Spleen (tissue), 11 donors: Measurements from ENCODE around the gene DGUOK. TPM values are rescaled to one million over a fixed set of nuclear protein-coding genes. Genes with fewer than 3 reads are reported as not detected.

Experiments used
- DNase-seq: peaks from one replicate; pipeline ENCODE4 v3.0.0-alpha.2; 2020
- H3K27ac ChIP-seq, 8 donors: fragments of 200-600 bp; sonication (generic) in 7 of 8; 1 replicate in 4 of 8; 2 replicates in 4 of 8; pipeline versions ENCODE4 v1.5.0 to v1.8.0; 2016 to 2021; ENCODE audit warnings: inconsistent platforms in 4 of 8, mild to moderate bottlenecking in 4 of 8, moderate library complexity in 1 of 8
- H3K27me3 ChIP-seq, 7 donors: fragments of 200-600 bp; sonication (generic) in 6 of 7; replicated peaks in 1 of 7; 1 replicate in 4 of 7; 2 replicates in 3 of 7; pipeline versions ENCODE4 v1.5.0 to v1.8.0; 2016 to 2021; ENCODE audit warnings: inconsistent platforms in 3 of 7, mild to moderate bottlenecking in 1 of 7
- H3K36me3 ChIP-seq, 6 donors: fragments of 200-600 bp; sonication (generic) in 5 of 6; 1 replicate in 4 of 6; 2 replicates in 2 of 6; pipeline versions ENCODE4 v1.5.0 to v1.8.0; 2016 to 2021; ENCODE audit warnings: inconsistent platforms in 2 of 6
- H3K4me1 ChIP-seq, 6 donors: fragments of 200-600 bp; sonication (generic) in 5 of 6; 1 replicate in 3 of 6; 2 replicates in 3 of 6; pipeline versions ENCODE4 v1.5.0 to v1.8.0; 2016 to 2021; ENCODE audit warnings: inconsistent platforms in 3 of 6
- H3K4me3 ChIP-seq, 8 donors: fragments of 200-600 bp; sonication (generic) in 7 of 8; 1 replicate in 4 of 8; 2 replicates in 4 of 8; pipeline versions ENCODE4 v1.5.0 to v1.8.0; 2016 to 2021; ENCODE audit warnings: inconsistent platforms in 4 of 8, mild to moderate bottlenecking in 4 of 8, moderate library complexity in 2 of 8
- H3K9me3 ChIP-seq, 8 donors: fragments of 200-600 bp; sonication (generic) in 7 of 8; 1 replicate in 4 of 8; 2 replicates in 4 of 8; pipeline versions ENCODE4 v1.5.0 to v1.8.0; 2016 to 2021; ENCODE audit warnings: inconsistent platforms in 4 of 8
- CTCF ChIP-seq, 11 experiments: fragments of 200-600 bp in 7 of 11; fragments of 450-650 bp in 4 of 11; sonication (generic) in 4 of 11; IDR thresholded peaks in 8 of 11; conservative IDR thresholded peaks in 3 of 11; 1 replicate in 7 of 11; 2 replicates in 4 of 11; pipeline versions ENCODE4 v1.4.0 to v1.8.0; 2016 to 2021; ENCODE audit warnings: antibody characterized with exemption in 11 of 11, inconsistent platforms in 4 of 11, mild to moderate bottlenecking in 1 of 11
- POLR2A ChIP-seq, 3 donors: fragments of 450-650 bp; IDR thresholded peaks; one replicate each; pipeline ENCODE4 v1.5.1; 2017; ENCODE audit warnings: antibody characterized with exemption in 3 of 3, mild to moderate bottlenecking in 1 of 3
- POLR2AphosphoS5 ChIP-seq, 3 donors: sonication (generic); formaldehyde crosslinking; IDR thresholded peaks; one replicate each; pipeline ENCODE4 v1.5.1; 2017; ENCODE audit warnings: antibody characterized with exemption in 3 of 3
- WGBS, 5 donors: extraction: QIAGEN DNeasy Blood & Tissue Kit in 3 of 5; methylation state at CpG; one replicate each; pipeline versions ENCODE4 v1.1.5 to v1.1.7; 2013 to 2018; 5-methylcytosine and 5-hydroxymethylcytosine counted together
- intact Hi-C: fragments of 100-400 bp; cut with DNase I; formaldehyde crosslinking; loops from one replicate; pipeline ENCODE4 v1.15.0; 2023; ENCODE audit warnings: low total_unique reads
- polyA plus RNA-seq, 3 donors: library from polyadenylated mRNA; stranded (reverse); fragments of 200-250 nt; gene quantifications; one replicate each; pipeline ENCODE4 v1.2.1, GENCODE V29; 2013
- total RNA-seq, 7 donors: library from RNA; depleted of rRNA in 3 of 7; stranded (reverse); fragments of >200 nt in 3 of 7; fragmentation: NEBNext Ultra II Directional in 4 of 7; extraction: Animal tissue kit (Norgen Biotek cat#: 25700) in 4 of 7; gene quantifications; one replicate each; pipeline versions ENCODE4 v1.1.0 to v1.2.1, GENCODE V29; 2016 to 2021
- donor health status: healthy with polysubstance abuse.
- donor health status: DM: no; HTN: no; CAD: no; lungs with moderate emphysema.
- donor health status: DM: no; HTN: no; CAD: no.
- donor health status: Bipolar disorder and iron deficiency.
- donor health status: healthy.
- donor health status: DM: no; HTN: no; CAD: no.
- donor health status: DM: yes; HTN: yes; CAD: no.

DGUOK gene
- total and polyA plus RNA-seq, 10 donors, result 41.3 to 120 (median 57.1) TPM

- DNase-seq, result no peak
- no peak for TF ChIP-seq CTCF (IDR thresholded peaks at IDR 0.05 in 8 of 11, conservative IDR thresholded peaks at IDR 0.05 in 3 of 11)
- no peak for TF ChIP-seq POLR2AphosphoS5 (IDR thresholded peaks at IDR 0.05)
- TF ChIP-seq POLR2A (IDR thresholded peaks at IDR 0.05), result no peak
- no peak overlapping the region for H3K27ac ChIP-seq
- no peaks in the 10 kb centered on the region for H3K27me3 ChIP-seq
- 76 to 85% (median 82%) methylated on average over 4 of the region's 4 CpGs for WGBS, 5 donors
- peaks cover 9 to 98% (median 46%) of the 10 kb centered on the region in 6 donors for H3K4me1 ChIP-seq
- H3K36me3 ChIP-seq, result peaks cover 0 to 35% (median 0%) of the 10 kb centered on the region in 6 donors
- no peak overlapping the region for H3K4me3 ChIP-seq
- intact Hi-C loops, result no loop called here
- H3K9me3 ChIP-seq, result no peaks in the 10 kb centered on the region
These were observed 72.3 kb downstream of the DGUOK start for GRCh38 chr2:73998933-73999332.

- WGBS, 5 donors, result 61 to 80% (median 75%) methylated on average over 9 to 10 of the region's 10 CpGs
- DNase-seq, result peak; percentile 55
- intact Hi-C loops, result no loop called here
- H3K27ac ChIP-seq, result no peak overlapping the region
- TF ChIP-seq POLR2AphosphoS5 (IDR thresholded peaks at IDR 0.05) (no peak), CTCF (IDR thresholded peaks at IDR 0.05 in 8 of 11, conservative IDR thresholded peaks at IDR 0.05 in 3 of 11) (no peak), POLR2A (IDR thresholded peaks at IDR 0.05) (no peak)
- H3K36me3 ChIP-seq, result peaks cover 0 to 46% (median 0%) of the 10 kb centered on the region in 6 donors
- H3K4me1 ChIP-seq, result peaks cover 9 to 95% (median 48%) of the 10 kb centered on the region in 6 donors
- H3K4me3 ChIP-seq, result no peak overlapping the region
- H3K9me3 ChIP-seq, result no peaks in the 10 kb centered on the region
- no peaks in the 10 kb centered on the region for H3K27me3 ChIP-seq
These were observed 73.4 kb downstream of the DGUOK start for GRCh38 chr2:73999881-74000597.

- Histone ChIP-seq H3K9me3 (no peaks in the 10 kb centered on the region), H3K36me3 (peaks cover 0 to 50% (median 0%) of the 10 kb centered on the region in 6 donors), H3K27ac (no peak overlapping the region), H3K4me3 (no peak overlapping the region), H3K27me3 (no peaks in the 10 kb centered on the region), H3K4me1 (peaks cover 6 to 89% (median 46%) of the 10 kb centered on the region in 6 donors)
- intact Hi-C loops, result no loop called here
- TF ChIP-seq POLR2A (IDR thresholded peaks at IDR 0.05) (no peak), POLR2AphosphoS5 (IDR thresholded peaks at IDR 0.05) (no peak), CTCF (IDR thresholded peaks at IDR 0.05 in 8 of 11, conservative IDR thresholded peaks at IDR 0.05 in 3 of 11) (no peak)
- WGBS, 5 donors, result 84 to 93% (median 90%) methylated on average over 5 of the region's 5 CpGs
- peak; percentile 46 for DNase-seq
These were observed 74.0 kb downstream of the DGUOK start for GRCh38 chr2:74000666-74001065.

GRCh38 chr2:74001121-74001520 lies 74.4 kb downstream of the DGUOK start:
- no peak overlapping the region for H3K27ac ChIP-seq
- TF ChIP-seq CTCF (IDR thresholded peaks at IDR 0.05 in 8 of 11, conservative IDR thresholded peaks at IDR 0.05 in 3 of 11) (no peak), POLR2A (IDR thresholded peaks at IDR 0.05) (no peak), POLR2AphosphoS5 (IDR thresholded peaks at IDR 0.05) (no peak)
- DNase-seq, result peak; percentile 66
- WGBS, 5 donors, result 83 to 93% (median 88%) methylated on average over 4 of the region's 4 CpGs
- H3K36me3 ChIP-seq, result peaks cover 0 to 51% (median 0%) of the 10 kb centered on the region in 6 donors
- H3K4me1 ChIP-seq, result peaks cover 6 to 89% (median 47%) of the 10 kb centered on the region in 6 donors
- H3K9me3 ChIP-seq, result no peaks in the 10 kb centered on the region
- intact Hi-C loops, result no loop called here
- H3K4me3 ChIP-seq, result no peak overlapping the region
- no peaks in the 10 kb centered on the region for H3K27me3 ChIP-seq
